GM19023 (cell line): ENCODE measurements around the gene ZNF169.
"Not testable (repeated sequence)": the region's sequence is repeated elsewhere in the genome, so short reads cannot be mapped to it uniquely, and the experiment has no call there.

ENCODE experiments used
- ATAC-seq: cut with Tn5 transposase; IDR thresholded peaks from one replicate; pipeline ENCODE4 v1.9.1; 2021; ENCODE audit warnings: mild to moderate bottlenecking, moderate library complexity; ENCODE audit not compliant: unreplicated experiment

ZNF169 gene

DNA sequence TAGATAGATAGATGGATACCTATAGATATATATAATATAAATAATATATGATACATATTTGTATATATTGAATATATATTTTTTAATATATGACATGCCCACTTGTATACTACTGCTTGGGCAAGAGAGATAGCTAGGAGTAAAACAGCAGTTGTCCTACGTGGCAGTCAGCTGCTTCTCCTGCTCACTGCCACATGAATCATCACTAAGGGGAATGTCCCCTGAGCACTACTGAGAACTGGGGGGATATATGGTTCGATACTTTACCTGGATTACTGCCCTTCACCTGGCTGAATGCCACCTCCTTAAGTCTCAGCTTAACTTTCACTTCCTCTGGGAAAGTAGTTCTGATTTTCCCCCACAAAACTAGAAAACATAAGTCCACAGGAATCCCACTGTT is 82.6 kb downstream of the ZNF169 start:
- ATAC-seq: not testable (repeated sequence)

DNA sequence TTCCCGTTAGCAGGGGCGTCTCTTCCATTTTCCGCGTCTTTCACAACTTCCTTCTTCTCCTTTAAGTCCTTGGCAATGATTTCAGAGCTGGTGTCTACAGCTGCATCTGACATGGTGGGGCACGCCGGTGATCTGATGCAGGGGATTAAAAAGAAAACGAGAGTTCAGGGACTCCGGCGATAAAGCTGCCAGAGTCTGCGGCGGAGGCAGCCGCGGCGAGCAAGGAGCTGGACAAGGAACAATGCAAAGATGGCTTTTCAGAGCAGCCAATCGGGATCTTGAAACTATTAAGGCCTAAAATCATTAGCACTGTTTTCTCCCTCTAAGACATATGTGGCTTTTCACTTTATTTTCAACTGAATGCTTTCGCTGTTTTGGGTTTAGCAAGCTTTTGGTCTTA is 88.4 kb downstream of the ZNF169 start:
- not testable (repeated sequence) for ATAC-seq

DNA sequence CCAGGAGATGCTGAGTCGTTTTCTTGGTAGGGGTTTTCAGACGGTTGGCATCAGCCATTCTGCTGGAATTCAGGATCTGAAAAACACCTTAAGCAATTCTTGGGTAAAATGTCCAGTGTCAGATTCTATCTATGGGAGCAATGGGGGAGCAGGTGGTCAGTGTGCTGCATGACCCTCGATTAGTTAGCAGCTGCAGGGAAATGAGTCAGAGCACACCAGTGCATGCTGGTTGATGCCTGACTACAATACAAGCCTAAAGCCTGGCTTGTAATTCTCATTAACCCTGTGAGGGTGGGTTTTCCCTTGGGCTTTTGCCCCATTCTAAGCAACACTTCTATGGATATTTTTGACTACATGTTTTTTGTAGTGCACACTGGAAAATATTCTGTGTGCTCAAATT is 89.7 kb downstream of the ZNF169 start:
- ATAC-seq: not testable (repeated sequence)
